Keratinocyte (primary cell): ENCODE results near the gene ROPN1L. TPM values are rescaled to one million over a fixed set of nuclear protein-coding genes. Genes with fewer than 3 reads are reported as not detected.

Experiments
- DNase-seq: peaks from one replicate; pipeline ENCODE4 v3.0.0-alpha.2; 2011; ENCODE audit warnings: low read depth, missing footprints, low spot score
- FAIRE-seq: peaks from 2 replicates; lab custom pipeline; 2011; peaks lifted over from hg19 to GRCh38; lab: Jason Lieb, UNC
- H2AFZ ChIP-seq: 2 replicates; pipeline ENCODE4 v1.6.0; 2012; ENCODE audit warnings: low read length, control low read depth, inconsistent platforms; ENCODE audit not compliant: control insufficient read depth
- H3K27ac ChIP-seq: 2 replicates; pipeline ENCODE4 v1.5.1; 2011; ENCODE audit warnings: low read length; ENCODE audit not compliant: control insufficient read depth, insufficient read depth
- H3K27me3 ChIP-seq: 3 replicates; pipeline ENCODE4 v1.6.0; 2011; ENCODE audit warnings: low read length; ENCODE audit not compliant: control insufficient read depth, insufficient read depth; ENCODE audit errors: extremely low read depth
- H3K36me3 ChIP-seq, 2 experiments: 2 replicates in 1 of 2; 3 replicates in 1 of 2; pipeline ENCODE4 v1.5.1; 2011; ENCODE audit warnings: low read length in 2 of 2, mild to moderate bottlenecking in 1 of 2; ENCODE audit not compliant: control insufficient read depth in 2 of 2, insufficient read depth in 2 of 2; ENCODE audit errors: extremely low read depth in 1 of 2
- H3K4me1 ChIP-seq: 3 replicates; pipeline ENCODE4 v1.5.1; 2011; ENCODE audit warnings: low read length; ENCODE audit not compliant: control insufficient read depth, insufficient read depth; ENCODE audit errors: extremely low read depth
- H3K4me2 ChIP-seq: 3 replicates; pipeline ENCODE4 v1.6.0; 2011; ENCODE audit warnings: low read depth, low read length; ENCODE audit not compliant: control insufficient read depth, insufficient read depth; ENCODE audit errors: extremely low read depth
- H3K4me3 ChIP-seq, 3 experiments: fragments of 200-600 bp in 1 of 3; sonication (generic) in 1 of 3; 2 replicates in 2 of 3; 3 replicates in 1 of 3; pipeline ENCODE4 v1.5.1; 2011 to 2016; ENCODE audit warnings: low read length in 3 of 3, mild to moderate bottlenecking in 3 of 3, control low read depth in 2 of 3, inconsistent platforms in 1 of 3, low read depth in 1 of 3, mixed read lengths in 1 of 3, mixed run types in 1 of 3, moderate library complexity in 1 of 3; ENCODE audit not compliant: control insufficient read depth in 2 of 3, insufficient read depth in 2 of 3; ENCODE audit errors: extremely low read depth in 1 of 3
- H3K79me2 ChIP-seq: 2 replicates; pipeline ENCODE4 v1.6.0; 2012; ENCODE audit warnings: low read length; ENCODE audit not compliant: control insufficient read depth, insufficient read depth
- H3K9ac ChIP-seq: 3 replicates; pipeline ENCODE4 v1.6.0; 2011; ENCODE audit warnings: low read length; ENCODE audit not compliant: control insufficient read depth, insufficient read depth; ENCODE audit errors: extremely low read depth
- H3K9me1 ChIP-seq: 3 replicates; pipeline ENCODE4 v1.6.0; 2011; ENCODE audit warnings: low read length; ENCODE audit not compliant: control insufficient read depth, insufficient read depth; ENCODE audit errors: extremely low read depth
- H3K9me3 ChIP-seq: 2 replicates; pipeline ENCODE4 v1.5.1; 2012; ENCODE audit warnings: low read depth, low read length; ENCODE audit not compliant: control insufficient read depth
- H4K20me1 ChIP-seq: 3 replicates; pipeline ENCODE4 v1.6.0; 2011; ENCODE audit warnings: low read length; ENCODE audit not compliant: control insufficient read depth, insufficient read depth; ENCODE audit errors: extremely low read depth
- CTCF ChIP-seq, 3 experiments: IDR thresholded peaks in 1 of 3; conservative IDR thresholded peaks in 1 of 3; optimal IDR thresholded peaks in 1 of 3; 2 replicates in 2 of 3; 3 replicates in 1 of 3; pipeline versions ENCODE3 to v1.5.1; 2011; ENCODE audit warnings: low read length in 3 of 3, mild to moderate bottlenecking in 3 of 3, moderate library complexity in 2 of 3, control low read depth in 1 of 3, inconsistent platforms in 1 of 3; ENCODE audit not compliant: insufficient read depth in 2 of 3; ENCODE audit errors: extremely low read depth in 1 of 3
- EZH2 ChIP-seq: IDR thresholded peaks from one replicate; pipeline ENCODE4 v1.6.1; 2012; ENCODE audit warnings: inconsistent platforms, mild to moderate bottlenecking, low read length, moderate library complexity
- dilution Hi-C: fragments of 300-500 bp; cut with MboI; formaldehyde crosslinking; loops from one replicate; pipeline ENCODE4 v1.7.0; 2020; ENCODE audit warnings: low sequenced_read_pairs; ENCODE audit not compliant: extremely low pct_ligation_motif_present
- polyA plus RNA-seq, 5 experiments: library from polyadenylated mRNA; depleted of rRNA in 3 of 5; stranded (reverse) in 3 of 5; stranded (forward) in 1 of 5; unstranded in 1 of 5; fragments of >200 nt; gene quantifications; 1 replicate in 1 of 5; 2 replicates in 3 of 5; 3 replicates in 1 of 5; pipeline versions ENCODE4 v1.2.1 to v1.2.3, GENCODE V29; 2011 to 2012; ENCODE audit warnings: missing spikeins in 2 of 5, low read depth in 1 of 5, low replicate concordance in 1 of 5

Gene ROPN1L
- polyA plus RNA-seq, 1 donor (not counting 4 experiments of a cell fraction or from before 2014, with no cell fraction given) = not detected

- H3K27ac ChIP-seq = no peak overlapping the region
- no peak for FAIRE-seq
- no peak for TF ChIP-seq CTCF (optimal IDR thresholded peaks at IDR 0.05 in 1 of 3, IDR thresholded peaks at IDR 0.05 in 1 of 3, conservative IDR thresholded peaks at IDR 0.05 in 1 of 3; ENCODE audit: extremely low read depth in 1 of 3, insufficient read depth in 2 of 3, low read length in 3 of 3)
- no peak for TF ChIP-seq EZH2
- H3K27me3 ChIP-seq = no peaks in the 10 kb centered on the region
- H2AFZ ChIP-seq = no peak overlapping the region
- no peak overlapping the region for H3K4me3 ChIP-seq
- DNase-seq = no peak
- H3K9me3 ChIP-seq = no peaks in the 10 kb centered on the region
- no peaks in the 10 kb centered on the region for H3K79me2 ChIP-seq
- H4K20me1 ChIP-seq = no peaks in the 10 kb centered on the region
- H3K36me3 ChIP-seq = no peaks in the 10 kb centered on the region
- no peaks in the 10 kb centered on the region for H3K9me1 ChIP-seq
- H3K4me2 ChIP-seq = no peak overlapping the region
- dilution Hi-C loops = no loop called here
- H3K9ac ChIP-seq = no peak overlapping the region
- H3K4me1 ChIP-seq = peaks cover 2% of the 10 kb centered on the region
These were observed 44.2 kb downstream of the ROPN1L start for GRCh38 chr5:10485897-10486296.

- Histone ChIP-seq H2AFZ (no peak overlapping the region), H3K79me2 (no peaks in the 10 kb centered on the region), H3K27me3 (no peaks in the 10 kb centered on the region), H3K27ac (no peak overlapping the region), H3K9me3 (no peaks in the 10 kb centered on the region), H4K20me1 (no peaks in the 10 kb centered on the region), H3K36me3 (no peaks in the 10 kb centered on the region), H3K9me1 (no peaks in the 10 kb centered on the region), H3K9ac (no peak overlapping the region), H3K4me2 (no peak overlapping the region), H3K4me3 (no peak overlapping the region), H3K4me1 (peaks cover 2% of the 10 kb centered on the region)
- FAIRE-seq (no peak), DNase-seq (no peak)
- TF ChIP-seq CTCF (optimal IDR thresholded peaks at IDR 0.05 in 1 of 3, IDR thresholded peaks at IDR 0.05 in 1 of 3, conservative IDR thresholded peaks at IDR 0.05 in 1 of 3; ENCODE audit: extremely low read depth in 1 of 3, insufficient read depth in 2 of 3, low read length in 3 of 3) (no peak), EZH2 (no peak)
- dilution Hi-C loops = no loop called here
These were observed 45.0 kb downstream of the ROPN1L start for GRCh38 chr5:10486511-10487344.
